HepG2 (cell line): ENCODE results near the gene TMC4. TPM values are rescaled to one million over a fixed set of nuclear protein-coding genes. Genes with fewer than 3 reads are reported as not detected.

Experiments
- ATAC-seq: fragments of 200-7000 bp; cut with Tn5 transposase; 3 replicates; pipeline ENCODE4 v1.9.1; 2020; ENCODE audit warnings: mild to moderate bottlenecking, moderate library complexity
- BruUV-seq: library from RNA; stranded (reverse); fragments of 400-500 nt; replicated peaks from 2 replicates; lab custom pipeline; 2021; lab: Mats Ljungman, UMichigan
- CTCF ChIA-PET: fragments of 300-600 bp; formaldehyde crosslinking; extraction: SDS; loops from one replicate; lab custom pipeline; 2021; ENCODE audit warnings: low total read pairs, inconsistent platforms, low intra/inter-chr PET ratio; lab: Yijun Ruan, JAX
- POLR2A ChIA-PET: fragments of 350-600 bp; sonication (Branson Sonifier 250); formaldehyde crosslinking; loops from one replicate; lab custom pipeline; 2020; ENCODE audit warnings: antibody characterized with exemption, inconsistent platforms; lab: Yijun Ruan, JAX
- DNase-seq: peaks from one replicate; pipeline ENCODE4 v3.0.0-alpha.2; 2015; ENCODE audit warnings: low spot score
- FAIRE-seq: peaks from 3 replicates; lab custom pipeline; 2011; peaks lifted over from hg19 to GRCh38; lab: Jason Lieb, UNC
- H2AFZ ChIP-seq: one replicate; pipeline ENCODE4 v1.6.1; 2011; ENCODE audit warnings: low read length, inconsistent platforms
- H3K27ac ChIP-seq: fragments of 300-600 bp; 3 replicates; pipeline ENCODE4 v1.8.0; 2011; ENCODE audit warnings: mixed run types, mild to moderate bottlenecking, mixed read lengths, low read length, inconsistent platforms; ENCODE audit not compliant: insufficient read depth; ENCODE audit errors: extremely low read length
- H3K27me3 ChIP-seq, 2 experiments: fragments of 200-600 bp in 1 of 2; 2 replicates in 1 of 2; 3 replicates in 1 of 2; pipeline versions ENCODE4 v1.6.0 to v1.8.0; 2011; ENCODE audit warnings: low read length in 2 of 2, mild to moderate bottlenecking in 2 of 2, moderate library complexity in 2 of 2, inconsistent platforms in 1 of 2; ENCODE audit not compliant: insufficient read depth in 2 of 2, control insufficient read depth in 1 of 2
- H3K36me3 ChIP-seq, 2 experiments: fragments of 200-600 bp in 1 of 2; replicated peaks in 1 of 2; 2 replicates in 1 of 2; 3 replicates in 1 of 2; pipeline versions ENCODE4 v1.5.1 to v1.8.0; 2011; ENCODE audit warnings: low read length in 2 of 2, inconsistent platforms in 1 of 2; ENCODE audit not compliant: insufficient read depth in 2 of 2, control insufficient read depth in 1 of 2
- H3K4me1 ChIP-seq: 2 replicates; pipeline ENCODE4 v1.5.1; 2012; ENCODE audit warnings: low read length, inconsistent platforms; ENCODE audit not compliant: insufficient read depth
- H3K4me2 ChIP-seq: 2 replicates; pipeline ENCODE4 v1.6.0; 2011; ENCODE audit warnings: low read depth, low read length, inconsistent platforms
- H3K4me3 ChIP-seq, 3 experiments: fragments of 200-600 bp in 1 of 3; sonication (generic), shearing (Covaris generic) in 1 of 3; replicated peaks in 1 of 3; 2 replicates each; pipeline ENCODE4 v1.5.1; 2011 to 2016; ENCODE audit warnings: low read length in 3 of 3, inconsistent platforms in 2 of 3, low read depth in 2 of 3, mild to moderate bottlenecking in 2 of 3, control low read depth in 1 of 3, mixed read lengths in 1 of 3; ENCODE audit not compliant: insufficient read depth in 1 of 3
- H3K79me2 ChIP-seq: one replicate; pipeline ENCODE4 v1.6.1; 2011; ENCODE audit warnings: low read length, inconsistent platforms; ENCODE audit not compliant: insufficient read depth
- H3K9ac ChIP-seq: 2 replicates; pipeline ENCODE4 v1.6.0; 2011; ENCODE audit warnings: mild to moderate bottlenecking, low read depth, low read length, inconsistent platforms; ENCODE audit not compliant: insufficient read depth
- H3K9me3 ChIP-seq: 2 replicates; pipeline ENCODE4 v1.5.1; 2012; ENCODE audit warnings: mild to moderate bottlenecking, low read length
- H4K20me1 ChIP-seq: 2 replicates; pipeline ENCODE4 v1.6.0; 2011; ENCODE audit warnings: inconsistent platforms, mild to moderate bottlenecking, low read length, moderate library complexity; ENCODE audit not compliant: insufficient read depth
- HMG20B ChIP-seq: conservative IDR thresholded peaks from 2 replicates; pipeline ENCODE4 v1.6.1; 2016; ENCODE audit warnings: missing genetic modification reagents, missing compliant biosample characterization
- HNF1B ChIP-seq: sonication (generic); formaldehyde crosslinking; IDR thresholded peaks from 2 replicates; pipeline ENCODE4 v1.5.1; 2020; ENCODE audit warnings: mild to moderate bottlenecking, moderate library complexity, missing genetic modification reagents
- HNF4A ChIP-seq: sonication (generic); formaldehyde crosslinking; IDR thresholded peaks from 2 replicates; pipeline ENCODE4 v1.4.0; 2020; ENCODE audit warnings: missing genetic modification reagents
- HOXA3 ChIP-seq: sonication (generic); formaldehyde crosslinking; IDR thresholded peaks from 2 replicates; pipeline ENCODE4 v1.5.0; 2020; ENCODE audit warnings: missing genetic modification reagents
- ISL2 ChIP-seq: sonication (generic); formaldehyde crosslinking; IDR thresholded peaks from 2 replicates; pipeline ENCODE4 v1.5.0; 2020; ENCODE audit warnings: missing genetic modification reagents
- ISX ChIP-seq: sonication (generic); formaldehyde crosslinking; conservative IDR thresholded peaks from 2 replicates; pipeline ENCODE4 v1.5.0; 2020; ENCODE audit warnings: missing genetic modification reagents
- KDM5B ChIP-seq: sonication (generic); formaldehyde crosslinking; IDR thresholded peaks from 2 replicates; pipeline ENCODE4 v1.4.0; 2020; ENCODE audit warnings: missing genetic modification reagents, mild to moderate bottlenecking, borderline replicate concordance
- MAFG ChIP-seq: sonication (generic); formaldehyde crosslinking; IDR thresholded peaks from 2 replicates; pipeline ENCODE4 v1.5.1; 2020; ENCODE audit warnings: mild to moderate bottlenecking, missing genetic modification reagents
- MED13 ChIP-seq: sonication (generic); formaldehyde crosslinking; IDR thresholded peaks from 2 replicates; pipeline ENCODE4 v1.5.0; 2020; ENCODE audit warnings: missing genetic modification reagents
- NRL ChIP-seq: sonication (generic); formaldehyde crosslinking; IDR thresholded peaks from 2 replicates; pipeline ENCODE4 v1.5.0; 2020; ENCODE audit warnings: missing genetic modification reagents, mild to moderate bottlenecking, moderate library complexity, borderline replicate concordance
- RAD21 ChIP-seq: fragments of 450-650 bp; formaldehyde crosslinking; IDR thresholded peaks from 2 replicates; pipeline ENCODE4 v1.5.0; 2020; ENCODE audit warnings: mild to moderate bottlenecking
- RCOR2 ChIP-seq: IDR thresholded peaks from 2 replicates; pipeline ENCODE4 v1.6.1; 2016; ENCODE audit warnings: missing biosample characterization, missing genetic modification reagents
- SAP130 ChIP-seq: IDR thresholded peaks from 2 replicates; pipeline ENCODE4 v1.6.1; 2016; ENCODE audit warnings: low read depth
- TEAD3 ChIP-seq: optimal IDR thresholded peaks from 2 replicates; pipeline ENCODE3; 2016; ENCODE audit warnings: borderline replicate concordance
- ZBTB3 ChIP-seq: sonication (generic); formaldehyde crosslinking; IDR thresholded peaks from 2 replicates; pipeline ENCODE4 v1.4.0; 2020; ENCODE audit warnings: low read depth, mild to moderate bottlenecking, moderate library complexity, missing genetic modification reagents, borderline replicate concordance
- ZNF512 ChIP-seq: sonication (generic); formaldehyde crosslinking; IDR thresholded peaks from 2 replicates; pipeline ENCODE4 v1.4.0; 2020; ENCODE audit warnings: mild to moderate bottlenecking, missing genetic modification reagents
- ZNF556 ChIP-seq: sonication (generic); formaldehyde crosslinking; IDR thresholded peaks from 2 replicates; pipeline ENCODE4 v1.4.0; 2020; ENCODE audit warnings: mild to moderate bottlenecking, missing genetic modification reagents, borderline replicate concordance
- ZNF619 ChIP-seq: sonication (generic); formaldehyde crosslinking; IDR thresholded peaks from 2 replicates; pipeline ENCODE4 v1.4.0; 2020; ENCODE audit warnings: mild to moderate bottlenecking, missing genetic modification reagents
- ZNF781 ChIP-seq: sonication (generic); formaldehyde crosslinking; IDR thresholded peaks from 2 replicates; pipeline ENCODE4 v1.5.1; 2020; ENCODE audit warnings: borderline replicate concordance, mild to moderate bottlenecking, missing genetic modification reagents; ENCODE audit errors: not compliant biosample characterization
- ZNF891 ChIP-seq: sonication (generic); formaldehyde crosslinking; IDR thresholded peaks from 2 replicates; pipeline ENCODE4 v1.5.0; 2020; ENCODE audit warnings: mild to moderate bottlenecking, missing genetic modification reagents
- WGBS: methylation state at CpG from one replicate; pipeline ENCODE4 v1.1.6; 2017; ENCODE audit warnings: low lambda C conversion rate; 5-methylcytosine and 5-hydroxymethylcytosine counted together
- in situ Hi-C: cut with HindIII; loops from 2 replicates; pipeline ENCODE4 v1.10.0; 2017; ENCODE audit warnings: low pct_unique_long_range_greater_than_20kb; ENCODE audit not compliant: extremely low pct_ligation_motif_present
- intact Hi-C: fragments of 100-400 bp; cut with micrococcal nuclease; formaldehyde crosslinking; loops from one replicate; pipeline ENCODE4 v1.10.0; 2022; ENCODE audit not compliant: unreplicated experiment
- polyA plus RNA-seq, 8 experiments: library from polyadenylated mRNA; depleted of rRNA in 3 of 8; stranded (reverse) in 7 of 8; unstranded in 1 of 8; fragments of >200 nt; fragmentation: Illumina TruSeq in 4 of 8; extraction: Trizol in 4 of 8; gene quantifications; 2 replicates each; pipeline versions ENCODE4 v1.2.1 to v1.2.3, GENCODE V29; 2011 to 2016; ENCODE audit warnings: low read depth in 4 of 8, missing spikeins in 1 of 8, mixed read lengths in 1 of 8; ENCODE audit not compliant: insufficient read depth in 1 of 8
- total RNA-seq, 5 experiments: library from RNA; depleted of rRNA; stranded (reverse); fragments of >200 nt; fragmentation: Illumina TruSeq; extraction: Trizol; gene quantifications; 2 replicates each; pipeline ENCODE4 v1.2.3, GENCODE V29; 2016; ENCODE audit warnings: low read depth in 1 of 5
- TF ChIP-seq, protein P1 (sequence below): IDR thresholded peaks from 2 replicates; pipeline ENCODE4 v1.6.1; 2012; ENCODE audit warnings: inconsistent platforms
- TF ChIP-seq, protein P2 (sequence below): sonication (generic); IDR thresholded peaks from 2 replicates; pipeline ENCODE4 v1.6.1; 2016; ENCODE audit warnings: low read depth, borderline replicate concordance

Gene TMC4
- total and polyA plus RNA-seq, 2 of the 13 experiments (the other 11 are each of a cell fraction or from before 2014, with no cell fraction given), result 0.13 to 0.24 TPM

- intact Hi-C loops, result no loop called here
- no peak for DNase-seq
- no peak within 1 kb of the TSS for H2AFZ ChIP-seq
- TF ChIP-seq ZBTB3 (CRISPR knock-in tag) (0 out of 2 replicates have a peak, but pooled peaks have one; percentile 40), KDM5B (CRISPR knock-in tag) (no peak), RCOR2 (CRISPR knock-in tag) (no peak), ZNF891 (CRISPR knock-in tag) (peak; percentile 59; the same call in 1 of the 2 replicates), ZNF556 (CRISPR knock-in tag) (peak; percentile 84; the same call in 1 of the 2 replicates), HNF1B (CRISPR knock-in tag) (peak; percentile 65), NRL (CRISPR knock-in tag) (no peak), HNF4A (CRISPR knock-in tag) (no peak), ZNF781 (CRISPR knock-in tag) (no peak), MAFG (no peak), MED13 (CRISPR knock-in tag) (0 out of 2 replicates have a peak, but pooled peaks have one; percentile 46), ZNF512 (CRISPR knock-in tag) (no peak), ZNF619 (CRISPR knock-in tag) (peak; percentile 40; the same call in 1 of the 2 replicates), ISX (CRISPR knock-in tag) (peak; percentile 71; the same call in 1 of the 2 replicates), SAP130 (CRISPR knock-in tag) (peak; percentile 68), ISL2 (CRISPR knock-in tag) (peak; percentile 45; the same call in 1 of the 2 replicates), HMG20B (CRISPR knock-in tag) (no peak), HOXA3 (CRISPR knock-in tag) (peak; percentile 61), TEAD3 (CRISPR knock-in tag) (peak; percentile 18), RAD21 (CRISPR knock-in tag) (peak; percentile 91)
- TF ChIP-seq, protein P1, sequence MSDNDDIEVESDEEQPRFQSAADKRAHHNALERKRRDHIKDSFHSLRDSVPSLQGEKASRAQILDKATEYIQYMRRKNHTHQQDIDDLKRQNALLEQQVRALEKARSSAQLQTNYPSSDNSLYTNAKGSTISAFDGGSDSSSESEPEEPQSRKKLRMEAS, result peak; percentile 68
- TF ChIP-seq, protein P2, sequence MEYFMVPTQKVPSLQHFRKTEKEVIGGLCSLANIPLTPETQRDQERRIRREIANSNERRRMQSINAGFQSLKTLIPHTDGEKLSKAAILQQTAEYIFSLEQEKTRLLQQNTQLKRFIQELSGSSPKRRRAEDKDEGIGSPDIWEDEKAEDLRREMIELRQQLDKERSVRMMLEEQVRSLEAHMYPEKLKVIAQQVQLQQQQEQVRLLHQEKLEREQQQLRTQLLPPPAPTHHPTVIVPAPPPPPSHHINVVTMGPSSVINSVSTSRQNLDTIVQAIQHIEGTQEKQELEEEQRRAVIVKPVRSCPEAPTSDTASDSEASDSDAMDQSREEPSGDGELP, result peak; percentile 20; the same call in 1 of the 2 replicates
These were observed 16.3 kb upstream of the TMC4 start, which contains the start of gene MBOAT7 for GRCh38 chr19:54189145-54189734. Gene MBOAT7 (minus strand): TSS chr19:54189580. CDS start chr19:54188508, 1,072 bp downstream.

More at GRCh38 chr19:54189145-54189734, 16.3 kb upstream of the TMC4 start, which contains the start of gene MBOAT7:
- Histone ChIP-seq H3K4me2 (peak within 1 kb of the TSS; percentile 95), H3K4me1 (peaks cover 40% of the 10 kb centered on the region), H3K9me3 (no peaks in the 10 kb centered on the region), H3K27ac (peak within 1 kb of the TSS; percentile 96), H3K36me3 (peaks cover 6 to 22% of the 10 kb centered on the region in 2 experiments; a peak in 4 of 5 replicates), H3K4me3 (peak within 1 kb of the TSS; percentile 73 to 88 (median 74)), H3K27me3 (no peaks in the 10 kb centered on the region), H3K9ac (peak within 1 kb of the TSS; percentile 92), H3K79me2 (peaks cover 28% of the 10 kb centered on the region), H4K20me1 (no peaks in the 10 kb centered on the region)
- 0% methylated on average over 27 of the region's 64 CpGs for WGBS
- ChIA-PET CTCF (interaction anchor here (2.0 kb wide), 1 partner anchor 42 kb away, joined by 7 read pairs; no protein-coding TSS in a partner anchor), POLR2A (interaction anchor here (0.6 to 4.9 kb wide), 22 partner anchors 12 to 1465 kb away, joined by 3 to 306 read pairs (median 5); partner anchors contain the start of genes CNOT3, LENG1, LENG9 and MYADM)
- ATAC-seq (peak; percentile 67), FAIRE-seq (no peak)
- in situ Hi-C loops, result no loop called here
- BruUV-seq, result no TSS peak
